GM21723 (cell line): Measurements from ENCODE around the gene LINC00305.

Experiments
- ATAC-seq: cut with Tn5 transposase; IDR thresholded peaks from one replicate; pipeline ENCODE4 v1.9.1; 2021; ENCODE audit warnings: mild to moderate bottlenecking, moderate library complexity; ENCODE audit not compliant: unreplicated experiment

The LINC00305 gene

DNA sequence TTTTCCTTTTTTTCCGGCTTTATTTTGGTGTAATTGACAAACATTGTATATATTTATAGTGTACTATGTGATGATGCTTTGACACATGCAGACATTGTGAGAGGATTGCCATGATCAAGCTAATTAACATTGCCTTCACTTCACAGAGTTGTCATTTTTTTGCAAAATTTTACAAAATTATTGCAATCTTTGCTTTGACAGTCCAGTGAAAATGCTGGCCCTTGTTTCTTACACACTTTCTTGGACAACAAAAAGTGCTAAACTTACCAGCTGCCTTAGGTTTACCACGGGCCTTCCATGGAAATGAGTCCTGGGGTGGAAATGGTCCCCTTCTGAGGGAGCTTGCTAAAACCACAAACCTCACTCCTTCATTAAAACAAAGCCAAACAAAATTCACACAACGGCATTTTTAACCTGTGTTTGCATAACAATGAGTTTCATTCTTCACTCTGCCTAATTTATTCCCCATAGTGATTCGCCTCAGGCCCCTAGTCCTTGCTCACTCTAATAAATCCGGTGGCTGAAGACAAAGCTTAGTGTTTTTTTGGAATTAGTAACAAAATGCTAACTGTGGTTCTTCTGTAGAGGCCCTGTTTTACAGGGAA lies 32.2 kb downstream of the LINC00305 start:
- no peak for ATAC-seq

DNA sequence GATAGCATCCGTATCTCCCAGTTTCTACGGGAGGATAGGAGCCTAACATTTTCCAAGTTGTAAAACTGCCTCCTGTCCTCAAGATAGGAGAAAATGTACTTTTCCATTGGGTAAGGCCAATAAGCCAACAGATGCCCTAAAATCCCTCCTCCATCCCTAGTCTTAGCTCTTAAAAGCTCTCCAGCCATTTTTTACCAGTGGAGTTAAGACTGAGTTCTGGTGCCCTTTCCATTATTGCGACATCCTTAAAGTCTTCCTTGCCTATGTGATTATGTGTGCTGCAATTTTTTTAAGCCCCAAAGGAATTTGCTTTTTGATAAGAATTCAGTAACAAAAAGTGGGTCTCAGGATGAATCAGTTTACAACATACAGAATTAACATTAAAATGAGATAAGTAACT lies 33.0 kb downstream of the LINC00305 start:
- ATAC-seq, result no peak

DNA sequence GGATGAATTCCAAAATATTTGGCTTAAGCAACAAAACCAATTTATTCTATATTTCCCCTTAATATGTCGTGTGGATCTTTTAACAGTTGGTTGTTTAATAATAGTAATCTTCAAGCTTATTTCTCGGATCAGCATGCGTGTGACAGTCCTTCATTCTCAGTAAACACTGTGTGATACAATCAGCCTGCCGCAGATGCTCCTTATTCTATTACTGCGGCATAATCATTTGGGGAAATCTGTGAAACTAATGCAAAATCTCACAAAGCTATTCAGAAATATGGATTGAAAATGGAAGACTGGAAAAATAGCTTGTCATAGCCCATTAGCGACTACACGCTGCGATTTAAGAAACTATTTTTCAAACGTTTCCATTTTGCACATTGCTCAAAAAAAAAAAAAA lies 36.9 kb downstream of the LINC00305 start:
- no peak for ATAC-seq

DNA sequence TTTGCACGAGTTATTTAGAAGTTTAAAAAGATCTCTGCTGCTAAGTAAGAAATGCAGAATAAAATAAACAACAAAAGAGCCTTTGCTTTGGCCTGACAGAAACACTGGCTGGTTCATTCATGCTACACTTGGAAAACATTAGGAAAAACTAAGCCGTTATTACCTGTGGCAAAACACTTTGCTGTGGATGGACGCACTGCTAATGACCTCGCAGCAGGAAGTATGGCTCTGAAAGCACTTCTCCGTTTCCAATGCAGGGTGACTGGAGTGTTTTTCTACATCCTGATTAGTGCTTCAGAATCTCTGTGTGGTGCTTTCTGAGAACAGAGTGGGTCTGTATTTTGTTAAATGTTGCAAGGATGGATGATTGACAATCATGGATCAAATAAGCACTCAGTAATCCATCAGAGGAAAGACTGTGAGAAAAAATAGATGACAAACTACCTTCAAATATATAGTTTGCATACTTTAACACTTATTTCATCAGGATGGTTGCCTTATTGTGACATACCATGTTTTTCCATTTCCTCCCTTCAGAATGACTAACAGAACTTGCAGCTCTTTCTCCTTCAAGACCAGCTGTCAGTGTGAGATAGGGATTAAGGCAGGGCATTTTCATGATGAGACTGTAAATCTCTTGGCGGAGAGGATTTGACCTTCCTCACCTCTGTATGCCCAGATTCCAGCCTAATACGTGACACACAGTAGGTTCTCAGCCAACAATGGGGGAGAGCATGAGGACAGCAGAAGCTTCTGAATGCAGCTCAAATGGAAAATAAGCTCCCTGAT lies 38.0 kb downstream of the LINC00305 start:
- no peak for ATAC-seq

DNA sequence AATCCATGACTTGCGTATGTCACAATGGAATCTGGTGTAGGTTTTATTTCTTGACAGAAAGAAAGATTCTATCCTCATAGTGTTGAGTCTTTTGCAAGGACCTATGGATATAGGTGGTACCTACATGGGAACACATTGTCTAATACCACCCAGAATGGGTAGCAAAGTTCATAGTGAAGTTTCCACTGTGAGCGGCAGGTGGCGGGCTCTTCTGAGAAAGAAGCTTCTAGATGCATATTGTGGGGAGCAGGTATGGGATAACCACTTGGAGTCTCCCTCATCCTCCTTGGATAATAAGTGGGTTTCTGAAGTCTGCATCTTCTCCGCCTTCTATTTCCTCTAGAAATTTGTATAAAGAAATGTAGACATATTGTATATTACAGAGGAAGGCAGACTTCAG lies 44.9 kb downstream of the LINC00305 start:
- no peak for ATAC-seq

DNA sequence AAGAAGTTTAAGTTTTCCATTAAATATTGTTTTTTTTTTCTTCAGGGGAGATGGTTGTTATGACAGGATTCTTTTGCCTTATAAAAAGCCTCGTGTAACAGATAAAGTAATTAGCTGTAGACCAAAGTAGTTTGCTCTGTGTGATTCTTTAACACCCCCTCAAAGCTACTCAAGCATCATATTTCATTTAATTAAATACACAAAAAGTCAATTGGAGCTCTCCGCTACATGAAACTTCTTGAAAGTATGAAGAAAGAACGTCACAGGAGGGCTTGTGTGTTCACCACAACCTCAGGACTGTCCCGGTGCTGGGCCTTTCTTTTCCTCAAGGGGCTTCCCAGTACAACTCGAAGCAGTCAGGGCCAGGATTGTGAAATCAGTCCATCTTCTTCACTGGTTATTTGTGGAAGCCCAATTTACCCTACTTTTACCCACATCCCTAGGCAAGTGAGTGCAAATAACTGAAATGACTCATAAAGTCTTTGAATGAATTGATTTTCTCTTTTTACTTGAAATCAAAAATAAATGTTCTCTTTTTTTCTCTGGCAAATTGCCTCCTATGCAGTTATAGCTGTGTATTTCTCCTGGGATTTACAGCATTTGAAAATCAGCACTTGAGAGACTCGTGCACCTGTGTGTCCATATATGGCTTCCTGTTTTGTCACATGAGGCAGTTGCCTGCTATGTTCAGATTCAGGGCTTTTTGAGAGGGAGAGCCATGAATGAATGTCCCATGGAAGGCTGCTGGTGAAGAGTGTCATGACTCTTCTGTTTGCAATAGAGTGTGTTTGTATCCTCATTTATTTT lies 48.6 kb downstream of the LINC00305 start:
- peak; percentile 69 for ATAC-seq

DNA sequence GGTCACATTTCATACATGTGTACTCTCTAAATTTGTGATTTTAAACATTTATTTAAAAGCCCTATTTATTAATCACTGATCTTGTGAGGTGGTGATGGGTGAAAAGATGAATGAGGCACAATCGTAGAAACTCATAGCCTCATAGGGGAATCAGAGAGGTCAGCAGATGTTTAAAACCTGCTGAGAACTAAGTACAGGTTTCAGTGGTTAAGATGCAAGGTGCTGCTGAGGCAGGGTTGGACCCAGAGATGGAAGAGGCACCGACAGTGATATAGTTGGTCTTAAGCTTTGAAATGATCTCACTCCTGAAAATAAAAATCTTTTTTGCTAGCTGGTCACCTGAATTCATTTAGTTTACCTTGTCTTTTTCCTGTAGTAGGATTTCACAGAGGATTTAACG lies 49.6 kb downstream of the LINC00305 start:
- peak; percentile 48 for ATAC-seq

DNA sequence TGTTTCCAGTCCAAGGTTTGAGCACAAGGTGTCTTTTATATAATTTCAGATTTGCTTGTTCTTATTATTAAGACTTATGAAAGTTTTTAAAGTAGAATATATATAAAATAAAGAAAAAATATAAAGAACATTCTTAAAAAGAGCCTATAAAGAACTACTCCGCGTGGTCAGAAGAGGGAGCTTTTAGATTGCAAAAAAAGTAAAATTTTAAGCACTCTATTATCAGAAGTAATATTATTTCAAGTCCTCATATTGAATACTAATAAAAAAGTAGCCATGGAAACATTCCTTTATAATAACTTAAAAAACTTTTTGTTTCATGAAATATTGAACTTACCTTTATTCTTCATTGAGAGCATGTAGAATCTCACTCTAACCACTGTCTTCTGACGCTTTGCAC lies 51.4 kb downstream of the LINC00305 start:
- ATAC-seq, result no peak

DNA sequence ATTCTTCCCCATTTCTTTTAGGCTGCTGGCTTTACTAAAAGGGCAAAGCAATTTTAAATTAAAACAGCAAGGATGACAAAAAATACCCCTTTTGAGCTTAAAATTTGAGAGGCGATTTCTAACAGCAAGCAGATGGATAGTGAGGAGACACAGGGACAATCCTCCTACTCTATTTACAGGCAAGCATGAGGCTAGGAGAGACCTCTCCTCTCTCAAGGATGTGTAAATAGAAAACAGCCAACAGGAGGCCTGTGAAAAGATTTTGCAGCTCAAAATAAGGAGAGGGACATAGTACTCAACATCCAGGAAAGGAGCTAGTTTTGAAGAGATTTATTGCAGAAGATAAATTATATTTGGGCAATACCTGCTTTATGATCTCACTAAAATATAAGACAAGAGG lies 53.8 kb downstream of the LINC00305 start:
- ATAC-seq, result no peak

DNA sequence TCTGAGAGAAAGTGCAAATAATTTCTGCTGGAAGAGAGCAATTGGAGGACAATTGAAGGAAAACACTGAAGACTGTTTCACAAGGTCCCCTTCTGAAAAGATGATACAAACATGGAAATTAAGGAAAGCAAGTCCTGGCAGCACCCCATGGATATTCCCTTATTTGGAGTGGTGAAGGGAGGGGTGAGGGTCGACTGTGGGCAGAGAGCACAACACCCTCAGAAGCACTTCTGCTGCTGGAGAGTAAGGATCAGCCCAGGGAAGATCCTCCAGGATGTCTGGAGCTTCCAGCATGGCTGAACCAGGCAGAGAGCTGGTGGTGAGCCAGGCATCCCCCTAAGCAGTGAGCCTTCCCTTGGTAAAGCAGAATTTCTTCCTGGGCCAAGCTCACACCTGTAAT lies 54.7 kb downstream of the LINC00305 start:
- ATAC-seq, result no peak

DNA sequence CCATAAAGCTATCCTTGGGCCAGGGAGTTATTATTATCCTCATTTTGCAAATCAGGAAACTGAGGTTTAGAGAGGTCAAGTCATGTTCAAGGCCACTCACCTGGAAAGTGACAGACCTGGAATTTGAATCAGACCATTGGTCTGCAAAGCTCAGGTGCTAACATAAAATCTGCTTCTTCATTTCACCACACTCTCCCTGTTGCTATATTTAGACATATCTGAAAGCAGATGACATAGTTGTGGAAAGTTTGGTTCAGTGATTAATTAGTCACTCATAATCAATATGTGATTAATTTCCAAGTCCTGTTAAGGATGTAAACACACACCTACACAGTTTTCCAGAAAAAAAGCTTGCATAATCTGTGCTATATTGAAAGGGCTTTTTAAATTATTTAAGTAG lies 57.4 kb downstream of the LINC00305 start:
- no peak for ATAC-seq

DNA sequence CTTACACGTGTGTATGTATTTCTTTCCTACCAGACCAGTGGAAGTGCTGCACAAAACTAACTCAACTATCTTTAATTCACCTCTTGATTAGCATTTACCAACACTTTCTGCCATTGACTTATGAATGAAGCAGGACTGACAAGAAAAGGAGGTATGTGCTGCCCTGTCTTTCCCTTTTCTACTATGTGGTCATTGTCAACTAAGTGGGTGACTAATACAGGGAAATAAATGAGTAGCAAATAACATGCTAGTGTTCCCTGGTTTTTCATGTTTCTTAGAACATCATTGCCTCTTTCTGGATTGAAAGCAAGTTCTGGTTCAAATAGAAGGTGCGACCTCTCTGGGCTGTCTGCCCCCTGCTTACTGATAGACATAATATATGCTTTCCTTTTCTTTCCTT lies 58.0 kb downstream of the LINC00305 start:
- peak; percentile 57 for ATAC-seq

DNA sequence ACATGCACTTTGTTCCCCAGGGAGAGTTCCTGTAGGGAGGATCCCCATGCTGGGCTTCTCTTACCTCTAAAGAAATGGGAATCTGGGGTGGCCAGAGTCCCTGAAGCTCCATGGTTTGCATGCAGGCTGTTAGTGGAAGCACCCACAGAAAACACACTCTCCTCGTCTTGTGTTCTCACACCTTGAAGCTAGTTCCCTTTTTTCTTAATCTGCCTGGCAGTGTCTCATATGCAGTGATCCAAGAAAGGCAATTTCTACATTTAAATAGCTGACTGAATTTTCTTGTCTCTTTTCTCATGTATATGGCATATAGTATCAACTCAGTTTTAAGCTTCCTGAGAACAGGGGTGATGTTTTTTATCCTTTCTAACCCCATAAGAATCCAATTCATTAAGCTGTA lies 65.0 kb downstream of the LINC00305 start:
- ATAC-seq, result no peak

DNA sequence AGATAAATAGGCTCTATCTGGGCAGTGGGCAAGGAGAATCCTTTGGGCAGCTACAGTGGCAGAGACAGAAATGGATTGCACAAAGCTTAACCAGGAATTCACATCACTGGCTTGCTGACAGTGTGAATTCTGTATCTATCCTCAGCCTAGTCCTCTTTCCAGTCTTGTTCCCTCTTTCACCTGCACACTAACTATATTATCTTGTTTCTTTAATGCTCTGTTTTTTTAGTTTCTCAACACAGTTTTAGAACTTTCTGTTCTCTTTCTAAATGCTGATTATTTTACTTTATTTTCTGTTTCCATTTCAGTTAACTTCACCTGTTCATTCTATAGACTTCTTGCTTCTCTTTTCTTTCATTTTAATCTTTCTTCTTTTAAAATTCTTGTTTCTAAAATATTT lies 66.4 kb downstream of the LINC00305 start:
- ATAC-seq, result no peak

DNA sequence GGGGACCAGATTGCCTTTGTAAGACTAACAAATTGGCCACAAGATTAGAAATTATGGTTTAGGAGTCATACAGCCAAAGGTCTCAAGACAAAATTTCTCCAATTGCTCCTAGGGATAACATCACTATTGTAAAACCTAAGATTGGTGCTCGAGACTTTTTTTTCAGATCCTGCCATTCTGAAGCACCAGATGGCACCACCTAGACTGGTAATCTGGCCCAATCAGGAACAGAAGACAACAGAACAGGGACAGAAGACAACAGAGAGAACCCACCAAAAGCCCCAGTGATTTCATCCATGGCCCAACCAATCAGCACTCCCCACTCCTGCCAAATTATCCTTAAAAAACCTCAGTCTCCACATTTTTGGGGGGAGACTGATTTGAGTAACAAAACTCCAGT lies 66.8 kb downstream of the LINC00305 start:
- ATAC-seq, result no peak

DNA sequence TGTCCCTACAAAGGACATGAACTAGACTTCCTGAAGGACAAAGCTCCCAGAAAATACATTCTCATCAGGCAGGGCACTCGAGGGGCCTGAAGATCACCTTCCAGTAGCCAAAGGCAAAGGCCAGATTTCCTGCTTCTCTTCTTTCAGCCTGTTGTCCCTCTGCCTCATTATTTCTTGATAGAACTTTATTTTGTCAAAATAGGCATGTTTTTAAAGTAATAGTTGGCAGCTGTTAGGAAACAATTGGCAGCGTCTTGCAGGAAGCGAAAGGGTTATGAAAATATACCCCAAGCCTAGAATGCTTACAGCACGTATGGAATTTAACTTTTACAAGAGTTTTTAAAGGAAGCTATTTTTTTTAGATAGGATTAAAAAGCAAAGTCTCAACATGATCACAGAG lies 74.9 kb downstream of the LINC00305 start:
- ATAC-seq, result no peak

DNA sequence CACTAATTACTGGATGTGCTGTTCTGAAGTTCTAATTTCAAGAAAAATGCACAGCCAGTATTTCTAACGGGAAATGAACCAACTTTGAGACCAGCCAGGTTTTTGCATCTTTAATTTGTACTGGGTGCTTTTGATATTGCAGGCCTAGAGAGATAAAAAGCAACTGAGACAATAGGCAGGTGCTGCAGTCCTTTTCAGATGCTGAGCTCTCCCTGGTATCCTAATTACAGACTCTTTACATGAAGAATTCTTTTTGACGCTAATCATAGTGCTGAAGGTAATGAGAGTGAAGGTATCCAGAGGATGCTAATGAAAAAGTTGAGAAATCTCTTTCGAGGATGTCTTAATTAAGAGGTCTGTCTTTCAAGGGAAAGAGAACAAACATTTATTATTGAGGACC lies 93.9 kb downstream of the LINC00305 start:
- ATAC-seq, result no peak

DNA sequence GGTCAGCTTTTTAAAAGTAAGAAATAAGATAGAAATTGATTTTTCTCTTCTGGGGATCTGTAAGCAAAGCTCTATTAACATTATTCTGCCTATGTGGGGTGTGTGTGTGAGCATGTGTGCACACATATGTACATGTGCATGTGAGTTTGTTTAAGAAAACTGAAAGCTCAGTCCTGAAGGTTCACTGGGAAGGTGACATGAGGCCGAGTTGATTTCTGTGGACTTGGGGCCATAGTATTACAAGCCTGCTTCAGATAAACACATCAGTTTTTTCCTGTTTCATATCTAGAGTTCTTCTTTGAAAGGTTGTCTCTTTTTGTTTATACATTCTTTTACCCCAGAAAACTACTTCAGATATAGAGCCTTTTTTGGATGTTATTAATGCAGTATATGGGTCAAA lies 95.6 kb downstream of the LINC00305 start:
- ATAC-seq, result no peak

DNA sequence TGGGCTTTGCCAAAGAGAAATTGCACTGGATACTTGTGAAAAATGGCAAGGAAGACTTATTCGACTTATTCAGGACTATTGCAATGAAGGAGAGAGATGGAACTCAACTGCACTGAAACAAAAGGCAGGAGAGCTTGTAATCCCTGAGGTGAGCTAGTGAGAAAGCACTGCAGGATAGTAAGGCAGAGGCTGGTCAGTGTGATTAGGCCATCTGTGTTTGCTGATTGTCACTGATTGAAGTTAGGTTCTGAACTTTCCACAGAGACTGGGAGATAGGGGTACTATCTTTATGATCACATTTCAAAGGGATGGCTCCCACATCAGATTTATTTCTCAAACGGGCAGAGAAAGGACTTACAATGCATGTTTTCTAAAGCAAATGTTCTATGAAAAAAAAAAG lies 96.1 kb downstream of the LINC00305 start:
- no peak for ATAC-seq

DNA sequence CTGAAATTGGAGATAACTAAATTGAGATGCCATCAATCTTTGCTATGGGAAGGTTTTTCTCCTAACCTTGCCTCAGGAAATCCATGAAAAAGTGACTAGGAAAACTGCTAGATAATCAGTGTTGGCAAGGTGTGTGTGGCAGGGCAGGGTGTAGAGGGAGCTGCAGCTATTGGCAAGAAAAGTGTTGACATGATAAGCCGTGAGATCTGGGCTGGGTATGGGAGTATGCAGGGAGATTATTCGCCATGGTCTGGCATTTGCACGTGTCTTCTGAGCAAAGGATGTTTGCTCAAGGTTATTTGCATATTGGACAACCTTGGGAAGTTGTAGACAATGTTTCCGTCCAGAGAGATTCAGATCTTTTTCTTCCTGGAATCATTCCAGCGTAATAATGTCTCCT lies 104.3 kb downstream of the LINC00305 start:
- no peak for ATAC-seq

DNA sequence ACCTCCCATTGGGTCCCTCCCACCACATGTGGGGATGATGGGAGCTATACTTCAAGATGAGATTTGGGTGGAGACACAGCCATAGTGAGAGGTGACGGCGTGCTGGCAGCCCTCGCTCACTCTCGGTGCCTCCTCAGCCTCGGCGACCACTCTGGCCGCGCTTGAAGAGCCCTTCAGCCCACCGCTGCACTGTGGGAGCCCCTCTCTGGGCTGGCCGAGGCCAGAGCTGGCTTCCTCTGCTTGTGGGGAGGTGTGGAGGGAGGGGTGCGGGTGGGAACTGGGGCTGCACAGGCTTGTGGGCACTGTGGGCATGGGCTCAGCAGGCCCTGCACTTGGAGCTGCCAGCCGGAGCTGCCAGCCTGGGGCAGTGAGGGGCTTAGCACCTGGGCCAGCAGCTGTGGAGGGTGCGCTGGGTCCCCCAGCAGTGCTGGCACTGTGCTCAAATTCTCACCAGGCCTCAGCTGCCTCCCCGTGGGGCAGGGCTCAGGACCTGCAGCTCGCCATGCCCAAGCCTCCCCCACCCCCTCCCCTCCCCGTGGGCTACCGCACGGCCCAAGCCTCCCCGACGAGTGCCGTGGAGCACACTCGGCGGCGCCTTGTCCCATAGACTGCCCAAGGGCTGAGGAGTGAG lies 106.0 kb downstream of the LINC00305 start:
- no peak for ATAC-seq
